ENCODE results near the gene CHST8.

Gene CHST8

GRCh38 chr19:33737681-33738371, 116.1 kb downstream of the CHST8 start:
- Mint-ChIP-seq H3K9me3 (peaks cover 1% of the 10 kb centered on the region), H3K36me3 (no peaks in the 10 kb centered on the region), H3K4me1 (no peaks in the 10 kb centered on the region), H3K4me3 (no peak overlapping the region), H3K27ac (no peak overlapping the region), H3K27me3 (peaks cover 2% of the 10 kb centered on the region)
- ATAC-seq (ENCODE audit: low read depth) (no peak), DNase-seq (ENCODE audit: low spot score in 2 of 2) (no peak)

GRCh38 chr19:33740811-33741396, 119.2 kb downstream of the CHST8 start:
- DNase-seq (ENCODE audit: low spot score in 2 of 2): no peak
- Mint-ChIP-seq H3K27me3 (no peaks in the 10 kb centered on the region), H3K36me3 (no peaks in the 10 kb centered on the region), H3K4me3 (no peak overlapping the region), H3K27ac (no peak overlapping the region), H3K9me3 (no peaks in the 10 kb centered on the region), H3K4me1 (no peaks in the 10 kb centered on the region)
- ATAC-seq (ENCODE audit: low read depth): no peak

DNA sequence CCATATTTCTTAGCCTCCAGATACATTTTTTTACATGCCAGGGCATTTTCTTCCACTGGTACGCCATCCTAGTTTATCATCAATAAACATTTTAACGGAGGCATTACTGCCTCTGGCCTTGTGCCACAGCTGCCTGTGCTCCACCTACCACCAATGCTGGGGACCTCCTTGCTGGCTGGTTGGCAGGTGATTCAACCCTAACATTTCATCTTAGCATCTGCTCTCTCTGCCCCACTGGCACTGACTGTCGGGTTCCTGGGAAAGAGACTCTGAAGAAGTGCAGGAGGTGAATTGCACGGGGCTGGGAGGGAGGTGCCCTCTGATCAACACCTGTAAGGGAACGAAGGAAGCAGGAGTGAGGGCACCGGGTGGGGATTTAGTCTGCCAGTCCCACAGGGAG, 123.5 kb downstream of the CHST8 start:
- H3K36me3 Mint-ChIP-seq: no peaks in the 10 kb centered on the region

GRCh38 chr19:33746159-33746558, 124.4 kb downstream of the CHST8 start:
- no peaks in the 10 kb centered on the region for H3K9me3 Mint-ChIP-seq
- no peak overlapping the region for H3K27ac Mint-ChIP-seq
- ATAC-seq (ENCODE audit: low read depth) (no peak), DNase-seq (ENCODE audit: low spot score in 2 of 2) (no peak)
- no peaks in the 10 kb centered on the region for H3K36me3 Mint-ChIP-seq
- H3K4me1 Mint-ChIP-seq: no peaks in the 10 kb centered on the region
- no peak overlapping the region for H3K4me3 Mint-ChIP-seq
- peaks cover 8% of the 10 kb centered on the region for H3K27me3 Mint-ChIP-seq

More for the DNA sequence above, 123.5 kb downstream of the CHST8 start:
- no peak overlapping the region for H3K27ac Mint-ChIP-seq
- peaks cover 8% of the 10 kb centered on the region for H3K27me3 Mint-ChIP-seq
- no peaks in the 10 kb centered on the region for H3K4me1 Mint-ChIP-seq
- DNase-seq (ENCODE audit: low spot score in 2 of 2) (no peak), ATAC-seq (ENCODE audit: low read depth) (no peak)
- H3K4me3 Mint-ChIP-seq: no peak overlapping the region
- no peaks in the 10 kb centered on the region for H3K9me3 Mint-ChIP-seq

GRCh38 chr19:33747273-33747672, 125.5 kb downstream of the CHST8 start:
- no peaks in the 10 kb centered on the region for H3K4me1 Mint-ChIP-seq

DNA sequence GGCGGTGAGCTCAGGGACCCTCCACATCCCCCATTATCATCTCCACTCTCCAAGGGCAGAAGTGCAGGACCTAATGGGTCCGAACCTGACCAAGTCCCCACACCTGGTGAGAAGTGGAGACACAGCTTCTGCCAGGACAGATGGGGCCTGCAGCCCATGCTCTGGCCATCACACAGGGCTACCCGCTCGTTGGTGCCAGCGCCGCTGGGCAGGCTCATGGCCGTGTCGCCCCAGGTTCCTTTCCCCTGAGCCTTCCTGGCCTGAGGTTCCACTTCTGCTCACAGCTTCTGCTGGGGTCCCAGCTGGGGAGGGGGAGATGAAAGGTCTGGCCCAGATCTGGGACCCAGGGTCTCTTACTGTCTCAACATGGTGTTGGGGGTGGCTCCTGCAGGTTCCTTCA, 126.5 kb downstream of the CHST8 start:
- Mint-ChIP-seq H3K36me3 (no peaks in the 10 kb centered on the region), H3K27ac (no peak overlapping the region), H3K4me3 (no peak overlapping the region), H3K4me1 (no peaks in the 10 kb centered on the region), H3K27me3 (peaks cover 8% of the 10 kb centered on the region), H3K9me3 (no peaks in the 10 kb centered on the region)
- ATAC-seq (ENCODE audit: low read depth) (no peak), DNase-seq (ENCODE audit: low spot score in 2 of 2) (no peak)

More at GRCh38 chr19:33747273-33747672, 125.5 kb downstream of the CHST8 start:
- Mint-ChIP-seq H3K36me3 (no peaks in the 10 kb centered on the region), H3K27me3 (peaks cover 8% of the 10 kb centered on the region), H3K4me3 (no peak overlapping the region), H3K27ac (no peak overlapping the region), H3K9me3 (no peaks in the 10 kb centered on the region)
- DNase-seq (ENCODE audit: low spot score in 2 of 2) (no peak), ATAC-seq (ENCODE audit: low read depth) (no peak)

DNA sequence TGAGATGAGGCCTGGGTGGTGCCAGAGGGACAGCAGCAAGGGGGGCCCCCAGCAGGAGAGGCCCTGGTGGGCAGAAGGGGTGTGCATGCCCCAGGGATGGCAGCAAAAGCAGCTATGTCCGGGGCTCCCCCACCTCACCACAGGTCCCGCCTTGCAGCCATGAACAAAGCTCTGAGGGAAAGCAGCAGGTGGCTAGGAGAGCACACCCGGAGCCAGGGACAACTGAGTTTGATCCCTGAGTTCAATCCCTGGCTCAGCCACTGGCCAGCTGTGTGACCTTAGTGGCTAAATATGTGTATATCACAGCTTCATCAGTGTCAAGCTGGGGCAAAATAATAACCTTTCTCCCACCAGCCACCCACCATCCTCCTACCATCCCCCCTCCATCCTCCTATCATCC, 127.3 kb downstream of the CHST8 start:
- no peaks in the 10 kb centered on the region for H3K4me1 Mint-ChIP-seq
- peaks cover 1% of the 10 kb centered on the region for H3K9me3 Mint-ChIP-seq
- no peak overlapping the region for H3K27ac Mint-ChIP-seq

DNA sequence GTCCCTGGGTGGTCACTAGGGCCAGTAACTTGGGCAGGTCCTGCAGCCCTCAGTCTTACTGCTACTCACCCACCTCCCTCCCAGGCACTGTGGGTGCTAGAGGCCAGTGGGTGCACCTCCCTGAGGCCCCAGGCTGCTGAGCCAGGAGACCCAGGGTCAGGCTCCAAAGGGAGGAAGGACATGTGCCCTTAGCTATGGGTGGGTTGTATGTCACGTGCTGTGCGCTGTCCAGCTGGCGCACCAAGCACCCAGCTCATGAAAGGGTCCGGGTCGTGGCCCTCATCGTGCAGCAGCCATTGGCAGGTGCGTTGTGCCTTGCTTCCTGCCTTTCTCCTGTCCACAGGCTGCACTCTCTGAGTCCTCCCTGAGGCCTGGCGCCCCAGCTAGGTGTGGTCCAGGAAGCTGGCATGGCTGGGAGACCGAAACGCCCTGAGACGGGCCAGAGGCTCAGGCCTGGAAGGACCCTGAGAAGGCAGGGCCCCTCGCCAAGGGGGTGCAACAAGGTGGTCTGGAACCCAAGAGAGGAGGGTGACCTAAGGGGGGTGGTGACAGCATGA, 127.9 kb downstream of the CHST8 start:
- ATAC-seq (ENCODE audit: low read depth) (no peak), DNase-seq (ENCODE audit: low spot score in 2 of 2) (no peak)
- Mint-ChIP-seq H3K36me3 (no peaks in the 10 kb centered on the region), H3K27ac (no peak overlapping the region), H3K27me3 (peaks cover 10% of the 10 kb centered on the region), H3K4me1 (no peaks in the 10 kb centered on the region), H3K9me3 (peaks cover 1% of the 10 kb centered on the region), H3K4me3 (no peak overlapping the region)

More for the DNA sequence above, 127.3 kb downstream of the CHST8 start:
- DNase-seq (ENCODE audit: low spot score in 2 of 2) (no peak), ATAC-seq (ENCODE audit: low read depth) (no peak)
- Mint-ChIP-seq H3K27me3 (peaks cover 9% of the 10 kb centered on the region), H3K36me3 (no peaks in the 10 kb centered on the region), H3K4me3 (no peak overlapping the region)

- Mint-ChIP-seq H3K9me3 (peaks cover 1% of the 10 kb centered on the region), H3K27ac (no peak overlapping the region), H3K27me3 (peaks cover 13% of the 10 kb centered on the region), H3K36me3 (no peaks in the 10 kb centered on the region), H3K4me3 (no peak overlapping the region), H3K4me1 (no peaks in the 10 kb centered on the region)
- no peak for ATAC-seq (ENCODE audit: low read depth)
- DNase-seq (ENCODE audit: low spot score in 2 of 2): no peak
Observed at GRCh38 chr19:33750587-33751435, 129.1 kb downstream of the CHST8 start.

DNA sequence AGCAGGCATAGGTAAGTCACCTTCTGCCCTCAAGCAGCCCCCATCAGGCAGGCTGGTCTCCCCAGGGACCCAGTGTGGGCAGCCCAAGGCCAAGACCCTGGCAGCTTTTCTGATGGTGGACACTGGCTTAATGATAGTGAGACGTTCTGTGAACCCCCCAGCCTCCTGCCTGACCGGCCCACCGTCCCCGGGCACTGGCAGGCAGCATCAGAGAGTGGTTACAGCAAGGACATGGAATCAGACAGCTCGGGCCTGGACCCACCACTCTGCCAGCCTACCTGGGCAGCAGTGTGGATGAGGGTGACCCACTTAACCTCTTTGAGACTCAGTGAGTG, 129.7 kb downstream of the CHST8 start:
- DNase-seq (ENCODE audit: low spot score in 2 of 2): no peak

GRCh38 chr19:33752018-33752800, 130.5 kb downstream of the CHST8 start:
- Mint-ChIP-seq H3K9me3 (peaks cover 1% of the 10 kb centered on the region), H3K4me3 (no peak overlapping the region), H3K27me3 (peaks cover 14% of the 10 kb centered on the region), H3K4me1 (no peaks in the 10 kb centered on the region), H3K27ac (no peak overlapping the region), H3K36me3 (no peaks in the 10 kb centered on the region)
- no peak for ATAC-seq (ENCODE audit: low read depth)
- DNase-seq (ENCODE audit: low spot score in 2 of 2): no peak

More for the DNA sequence above, 129.7 kb downstream of the CHST8 start:
- peaks cover 13% of the 10 kb centered on the region for H3K27me3 Mint-ChIP-seq
- no peaks in the 10 kb centered on the region for H3K4me1 Mint-ChIP-seq
- ATAC-seq (ENCODE audit: low read depth): no peak
- peaks cover 1% of the 10 kb centered on the region for H3K9me3 Mint-ChIP-seq
- H3K36me3 Mint-ChIP-seq: no peaks in the 10 kb centered on the region
- H3K4me3 Mint-ChIP-seq: no peak overlapping the region
- no peak overlapping the region for H3K27ac Mint-ChIP-seq

- H3K4me3 Mint-ChIP-seq: no peak overlapping the region
- no peak for DNase-seq (ENCODE audit: low spot score in 2 of 2)
- H3K27me3 Mint-ChIP-seq: peaks cover 12% of the 10 kb centered on the region
- no peaks in the 10 kb centered on the region for H3K4me1 Mint-ChIP-seq
- H3K9me3 Mint-ChIP-seq: peaks cover 1% of the 10 kb centered on the region
- ATAC-seq (ENCODE audit: low read depth): no peak
- no peak overlapping the region for H3K27ac Mint-ChIP-seq
- H3K36me3 Mint-ChIP-seq: no peaks in the 10 kb centered on the region
Observed at GRCh38 chr19:33752945-33753344, 131.2 kb downstream of the CHST8 start.

DNA sequence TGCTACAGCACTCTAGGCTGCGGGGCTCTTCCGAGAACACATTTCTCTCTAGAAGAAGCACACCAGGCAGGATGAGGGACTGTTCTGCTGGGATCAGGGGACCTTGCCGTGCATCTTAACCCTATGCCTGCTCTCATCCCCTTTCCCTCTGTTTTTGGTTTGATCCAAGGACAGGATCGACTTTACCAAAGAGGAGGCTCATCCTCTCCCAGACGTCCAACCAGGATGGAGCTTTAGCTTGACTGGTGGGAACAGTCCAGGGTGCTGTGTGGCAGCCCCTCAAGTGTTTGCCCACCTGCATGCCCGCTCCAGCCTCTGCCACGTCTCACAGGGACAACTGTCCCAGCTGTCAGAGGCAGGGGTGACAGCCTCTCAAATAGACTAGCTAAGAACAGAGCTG, 132.6 kb downstream of the CHST8 start:
- Mint-ChIP-seq H3K9me3 (peaks cover 1% of the 10 kb centered on the region), H3K27ac (no peak overlapping the region), H3K36me3 (no peaks in the 10 kb centered on the region), H3K27me3 (peaks cover 11% of the 10 kb centered on the region), H3K4me1 (no peaks in the 10 kb centered on the region), H3K4me3 (no peak overlapping the region)
- ATAC-seq (ENCODE audit: low read depth) (no peak), DNase-seq (ENCODE audit: low spot score in 2 of 2) (no peak)
